Liver (tissue), 9 donors: Measurements from ENCODE around the gene ARHGEF1. TPM values are rescaled to one million over a fixed set of nuclear protein-coding genes. Genes with fewer than 3 reads are reported as not detected.
"Not testable (repeated sequence)": the region's sequence is repeated elsewhere in the genome, so short reads cannot be mapped to it uniquely, and the experiment has no call there.

Source experiments
- DNase-seq: peaks from one replicate; pipeline ENCODE4 v3.0.0-alpha.2; 2017; ENCODE audit warnings: low spot score
- H3K27ac ChIP-seq, 2 donors: one replicate each; pipeline ENCODE4 v1.7.0; 2013; ENCODE audit warnings: inconsistent platforms in 2 of 2, low read length in 2 of 2, control low read depth in 1 of 2, low read depth in 1 of 2, mild to moderate bottlenecking in 1 of 2
- H3K27me3 ChIP-seq, 4 donors: one replicate each; pipeline versions ENCODE4 v1.6.1 to v1.7.0; 2013; ENCODE audit warnings: low read length in 3 of 4, inconsistent platforms in 1 of 4, mild to moderate bottlenecking in 1 of 4, moderate library complexity in 1 of 4; ENCODE audit not compliant: control insufficient read depth in 4 of 4, insufficient read depth in 4 of 4
- H3K36me3 ChIP-seq, 4 donors: one replicate each; pipeline versions ENCODE4 v1.6.1 to v1.7.0; 2013; ENCODE audit warnings: low read length in 3 of 4, mild to moderate bottlenecking in 3 of 4, low read depth in 1 of 4, moderate library complexity in 1 of 4; ENCODE audit not compliant: control insufficient read depth in 4 of 4, insufficient read depth in 3 of 4
- H3K4me1 ChIP-seq, 4 donors: one replicate each; pipeline versions ENCODE4 v1.6.1 to v1.7.0; 2013; ENCODE audit warnings: low read length in 3 of 4, mild to moderate bottlenecking in 3 of 4, moderate library complexity in 1 of 4; ENCODE audit not compliant: control insufficient read depth in 4 of 4, insufficient read depth in 4 of 4
- H3K4me3 ChIP-seq, 3 donors: one replicate each; pipeline versions ENCODE4 v1.6.1 to v1.7.0; 2013; ENCODE audit warnings: low read length in 3 of 3, control low read depth in 1 of 3, low read depth in 1 of 3, mild to moderate bottlenecking in 1 of 3
- H3K9ac ChIP-seq, 2 donors: one replicate each; pipeline ENCODE4 v1.7.0; 2013; ENCODE audit warnings: low read length in 2 of 2, mild to moderate bottlenecking in 2 of 2, moderate library complexity in 2 of 2, control low read depth in 1 of 2, low read depth in 1 of 2
- H3K9me3 ChIP-seq, 4 donors: one replicate each; pipeline versions ENCODE4 v1.6.1 to v1.7.0; 2013; ENCODE audit warnings: low read length in 3 of 4; ENCODE audit not compliant: control insufficient read depth in 4 of 4
- CTCF ChIP-seq: fragments of 150-350 bp; IDR thresholded peaks from 2 replicates; pipeline ENCODE4 v1.5.1; 2017; ENCODE audit warnings: improper control_type of control experiment, low read depth, low read length; ENCODE audit not compliant: missing input control
- GABPA ChIP-seq, 2 donors: IDR thresholded peaks in 1 of 2; conservative IDR thresholded peaks in 1 of 2; 2 replicates each; pipeline ENCODE4 v1.6.1; 2016; ENCODE audit warnings: antibody characterized with exemption in 2 of 2, mild to moderate bottlenecking in 1 of 2, moderate library complexity in 1 of 2
- MAX ChIP-seq: IDR thresholded peaks from 2 replicates; pipeline ENCODE4 v1.6.1; 2016; ENCODE audit warnings: antibody characterized with exemption
- NR2F2 ChIP-seq: IDR thresholded peaks from 2 replicates; pipeline ENCODE4 v1.6.1; 2016; ENCODE audit warnings: antibody characterized with exemption
- RAD21 ChIP-seq, 2 donors: IDR thresholded peaks; 2 replicates each; pipeline ENCODE4 v1.6.1; 2016; ENCODE audit warnings: antibody characterized with exemption in 2 of 2, mild to moderate bottlenecking in 2 of 2
- REST ChIP-seq: IDR thresholded peaks from 2 replicates; pipeline ENCODE4 v1.6.1; 2016; ENCODE audit warnings: antibody characterized with exemption, mild to moderate bottlenecking
- RXRA ChIP-seq, 2 donors: IDR thresholded peaks; 2 replicates each; pipeline ENCODE4 v1.6.1; 2017 to 2018; ENCODE audit warnings: antibody characterized with exemption in 2 of 2, mild to moderate bottlenecking in 1 of 2
- SP1 ChIP-seq: IDR thresholded peaks from 2 replicates; pipeline ENCODE4 v1.6.1; 2018; ENCODE audit warnings: antibody characterized with exemption, mild to moderate bottlenecking
- TAF1 ChIP-seq: conservative IDR thresholded peaks from 2 replicates; pipeline ENCODE4 v1.6.1; 2016; ENCODE audit warnings: antibody characterized with exemption, mild to moderate bottlenecking
- YY1 ChIP-seq: IDR thresholded peaks from 2 replicates; pipeline ENCODE4 v1.6.1; 2016; ENCODE audit warnings: antibody characterized with exemption, mild to moderate bottlenecking
- WGBS: extraction: QIAGEN DNeasy Blood & Tissue Kit; methylation state at CpG from one replicate; pipeline ENCODE4 v1.1.7; 2013; 5-methylcytosine and 5-hydroxymethylcytosine counted together
- polyA plus RNA-seq, 2 donors: library from polyadenylated mRNA; stranded (reverse) in 1 of 2; unstranded in 1 of 2; fragments of 200-250 nt in 1 of 2; fragments of >200 nt in 1 of 2; fragmentation: Nextera tagmentation in 1 of 2; extraction: Ambion mirVana in 1 of 2; gene quantifications; one replicate each; pipeline versions ENCODE4 v1.2.1 to v1.2.3, GENCODE V29; 2013 to 2015
- total RNA-seq, 2 donors: library from RNA; depleted of rRNA; stranded (reverse); fragments of >200 nt; gene quantifications; one replicate each; pipeline ENCODE4 v1.2.3, GENCODE V29; 2014
- donor health status: healthy.
- donor health status: healthy.
- donor health status: healthy.
- donor health status: healthy.
- donor health status: healthy.

Gene ARHGEF1
- total and polyA plus RNA-seq, 4 donors, result 13.2 to 30.1 (median 18.5) TPM

- no peak for DNase-seq
- Histone ChIP-seq H3K4me1 (peaks cover 0 to 14% (median 5%) of the 10 kb centered on the region in 4 donors), H3K36me3 (peaks cover 14 to 42% (median 17%) of the 10 kb centered on the region in 4 donors), H3K27ac (peak overlapping the region in 1 of 2 donors; percentile 42), H3K9ac (no peak overlapping the region), H3K4me3 (no peak overlapping the region), H3K9me3 (no peaks in the 10 kb centered on the region), H3K27me3 (no peaks in the 10 kb centered on the region)
- WGBS, result 90% methylated on average over 12 of the region's 12 CpGs
- TF ChIP-seq YY1 (no peak), RXRA (IDR thresholded peaks at IDR 0.05) (no peak), RAD21 (IDR thresholded peaks at IDR 0.05) (no peak), MAX (no peak), SP1 (no peak), REST (no peak), NR2F2 (no peak)
Observed at GRCh38 chr19:41872384-41872774, 10.6 kb upstream of the ARHGEF1 start.

GRCh38 chr19:41872775-41873647 lies 10.0 kb upstream of the ARHGEF1 start:
- peaks cover 0 to 14% (median 5%) of the 10 kb centered on the region in 4 donors for H3K4me1 ChIP-seq
- no peaks in the 10 kb centered on the region for H3K27me3 ChIP-seq
- TF ChIP-seq TAF1 (no peak), GABPA (IDR thresholded peaks at IDR 0.05 in 1 of 2, conservative IDR thresholded peaks at IDR 0.05 in 1 of 2) (no peak), MAX (no peak), CTCF (peak; percentile 48), RAD21 (IDR thresholded peaks at IDR 0.05) (peak; percentile 73 to 81)
- 49% methylated on average over 18 of the region's 18 CpGs for WGBS
- no peak overlapping the region for H3K9ac ChIP-seq
- H3K4me3 ChIP-seq, result no peak overlapping the region
- H3K27ac ChIP-seq, result no peak overlapping the region
- peaks cover 11 to 37% (median 16%) of the 10 kb centered on the region in 4 donors for H3K36me3 ChIP-seq
- no peaks in the 10 kb centered on the region for H3K9me3 ChIP-seq
- peak; percentile 65 for DNase-seq

GRCh38 chr19:41875973-41876372 lies 7.0 kb upstream of the ARHGEF1 start:
- H3K9me3 ChIP-seq, H3K4me3 ChIP-seq, H3K27me3 ChIP-seq, H3K9ac ChIP-seq, DNase-seq: not testable (repeated sequence)
- peaks cover 4 to 16% (median 6%) of the 10 kb centered on the region in 4 donors for H3K36me3 ChIP-seq
- H3K27ac ChIP-seq, result peak overlapping the region in 1 of 2 donors; percentile 50
- peaks cover 0 to 14% (median 5%) of the 10 kb centered on the region in 4 donors for H3K4me1 ChIP-seq
- WGBS, result 77% methylated on average over 3 of the region's 3 CpGs
